NT2/D1 (cell line): ENCODE results near the gene CAMTA1.

Source experiments
- DNase-seq: peaks from one replicate; pipeline ENCODE4 v3.0.0-alpha.2; 2011; ENCODE audit warnings: low read depth, low spot score
- H3K27me3 ChIP-seq: 2 replicates; pipeline ENCODE4 v1.6.0; 2011; ENCODE audit warnings: mild to moderate bottlenecking; ENCODE audit not compliant: insufficient read length, insufficient read depth
- H3K36me3 ChIP-seq: 2 replicates; pipeline ENCODE4 v1.6.1; 2011; ENCODE audit warnings: mild to moderate bottlenecking, low read length, mixed read lengths; ENCODE audit not compliant: insufficient read depth, insufficient read length
- H3K4me1 ChIP-seq: 2 replicates; pipeline ENCODE4 v1.5.1; 2011; ENCODE audit not compliant: insufficient read depth, insufficient read length
- H3K4me3 ChIP-seq: 2 replicates; pipeline ENCODE4 v1.5.1; 2011; ENCODE audit warnings: low read depth; ENCODE audit not compliant: insufficient read length
- H3K9ac ChIP-seq: 2 replicates; pipeline ENCODE4 v1.6.0; 2011; ENCODE audit warnings: low read depth; ENCODE audit not compliant: insufficient read length
- H3K9me3 ChIP-seq: 2 replicates; pipeline ENCODE4 v1.5.1; 2011; ENCODE audit warnings: mild to moderate bottlenecking, low read length; ENCODE audit not compliant: insufficient read depth
- SUZ12 ChIP-seq: IDR thresholded peaks from 2 replicates; pipeline ENCODE4 v1.6.1; 2011; ENCODE audit not compliant: insufficient read length, insufficient read depth; ENCODE audit errors: extremely low read depth
- YY1 ChIP-seq: IDR thresholded peaks from 2 replicates; pipeline ENCODE4 v1.6.1; 2011; ENCODE audit not compliant: insufficient read length, insufficient read depth
- ZNF274 ChIP-seq: IDR thresholded peaks from 2 replicates; pipeline ENCODE4 v1.6.1; 2011; ENCODE audit warnings: mild to moderate bottlenecking, low read depth, low read length

CAMTA1 gene

GRCh38 chr1:6927626-6928025 is 142.4 kb downstream of the CAMTA1 start:
- Histone ChIP-seq H3K4me1 (peaks cover 6% of the 10 kb centered on the region), H3K36me3 (no peaks in the 10 kb centered on the region), H3K9me3 (no peaks in the 10 kb centered on the region), H3K9ac (no peak overlapping the region), H3K4me3 (no peak overlapping the region), H3K27me3 (no peaks in the 10 kb centered on the region)
- TF ChIP-seq YY1 (no peak), ZNF274 (no peak), SUZ12 (no peak)
- DNase-seq, result no peak

DNA sequence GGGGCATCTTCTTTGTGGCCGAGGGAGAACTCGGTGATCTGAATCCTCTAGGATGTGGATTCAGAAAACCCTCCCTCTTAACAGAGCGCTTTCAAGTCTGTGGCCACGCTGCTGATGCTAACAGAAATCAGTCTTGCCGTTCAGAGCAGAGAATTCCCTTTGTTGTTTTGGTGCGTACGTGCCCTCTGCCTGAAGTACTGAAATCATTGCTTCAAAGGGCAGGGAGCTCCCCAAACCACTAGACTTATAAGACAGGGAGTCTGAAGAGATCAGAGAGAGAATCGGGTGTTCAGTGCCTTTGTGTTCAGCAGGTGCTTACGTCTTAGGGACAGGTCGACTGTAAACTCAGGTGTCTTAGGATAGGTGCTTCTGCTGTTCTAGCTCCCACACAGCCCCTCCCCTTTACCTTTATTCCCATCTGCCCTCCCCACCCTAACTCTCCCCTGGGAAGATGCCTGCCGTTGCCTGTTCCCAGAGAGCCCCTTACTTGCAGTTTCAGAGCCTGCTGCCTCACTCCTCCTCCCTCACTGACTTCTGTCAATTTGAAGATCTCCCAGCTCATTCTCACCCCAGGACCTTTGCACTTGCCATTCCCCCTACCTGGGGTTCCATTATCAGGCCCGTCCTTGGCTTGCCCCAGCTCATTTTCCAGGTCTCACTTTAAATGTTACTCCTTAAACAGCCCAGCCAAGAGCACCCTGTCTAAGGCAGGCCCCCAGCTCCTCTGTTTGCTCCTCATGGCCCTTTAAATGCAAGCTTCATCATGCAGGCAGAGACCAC is 143.0 kb downstream of the CAMTA1 start:
- Histone ChIP-seq H3K4me1 (peaks cover 6% of the 10 kb centered on the region), H3K9me3 (no peaks in the 10 kb centered on the region), H3K27me3 (no peaks in the 10 kb centered on the region), H3K9ac (no peak overlapping the region), H3K4me3 (no peak overlapping the region), H3K36me3 (no peaks in the 10 kb centered on the region)
- DNase-seq, result no peak
- TF ChIP-seq ZNF274 (no peak), YY1 (no peak), SUZ12 (no peak)

GRCh38 chr1:6930732-6931300 is 145.6 kb downstream of the CAMTA1 start:
- no peak for DNase-seq
- H3K9me3 ChIP-seq, result no peaks in the 10 kb centered on the region
- no peaks in the 10 kb centered on the region for H3K27me3 ChIP-seq
- no peaks in the 10 kb centered on the region for H3K36me3 ChIP-seq
- TF ChIP-seq ZNF274 (no peak), SUZ12 (no peak), YY1 (no peak)
- no peak overlapping the region for H3K9ac ChIP-seq
- no peak overlapping the region for H3K4me3 ChIP-seq
- peaks cover 6% of the 10 kb centered on the region for H3K4me1 ChIP-seq

- H3K9ac ChIP-seq, result no peak overlapping the region
- no peak overlapping the region for H3K4me3 ChIP-seq
- DNase-seq, result no peak
- H3K9me3 ChIP-seq, result no peaks in the 10 kb centered on the region
- H3K27me3 ChIP-seq, result no peaks in the 10 kb centered on the region
- peaks cover 2% of the 10 kb centered on the region for H3K4me1 ChIP-seq
- H3K36me3 ChIP-seq, result no peaks in the 10 kb centered on the region
- no peak for TF ChIP-seq YY1
- TF ChIP-seq SUZ12, result no peak
- no peak for TF ChIP-seq ZNF274
These were observed 150.2 kb downstream of the CAMTA1 start for GRCh38 chr1:6935361-6935883.

GRCh38 chr1:6935911-6936690 is 150.8 kb downstream of the CAMTA1 start:
- Histone ChIP-seq H3K9ac (no peak overlapping the region), H3K9me3 (no peaks in the 10 kb centered on the region), H3K4me3 (no peak overlapping the region), H3K36me3 (no peaks in the 10 kb centered on the region), H3K4me1 (no peaks in the 10 kb centered on the region), H3K27me3 (no peaks in the 10 kb centered on the region)
- DNase-seq, result no peak
- no peak for TF ChIP-seq YY1
- TF ChIP-seq ZNF274, result no peak
- TF ChIP-seq SUZ12, result no peak

DNA sequence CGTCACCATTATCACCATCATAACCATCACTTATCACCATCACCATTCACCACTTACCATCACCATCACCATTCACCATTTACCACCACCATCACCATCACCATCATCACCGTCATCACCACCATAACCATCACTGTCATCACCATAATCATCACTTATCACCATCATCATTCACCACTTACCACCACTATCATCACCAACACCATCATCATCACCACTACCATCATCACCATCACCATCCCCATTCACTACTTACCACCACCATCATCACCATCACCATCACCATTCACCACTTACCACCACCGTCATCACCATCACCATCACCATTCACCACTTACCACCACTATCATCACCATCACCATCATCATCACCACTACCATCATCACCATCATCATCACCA is 151.8 kb downstream of the CAMTA1 start:
- H3K9ac ChIP-seq, result no peak overlapping the region
- no peak overlapping the region for H3K4me3 ChIP-seq
- no peaks in the 10 kb centered on the region for H3K36me3 ChIP-seq
- no peaks in the 10 kb centered on the region for H3K9me3 ChIP-seq
- H3K27me3 ChIP-seq, result no peaks in the 10 kb centered on the region
- DNase-seq, result no peak
- TF ChIP-seq SUZ12 (no peak), ZNF274 (no peak), YY1 (no peak)
- H3K4me1 ChIP-seq, result no peaks in the 10 kb centered on the region

DNA sequence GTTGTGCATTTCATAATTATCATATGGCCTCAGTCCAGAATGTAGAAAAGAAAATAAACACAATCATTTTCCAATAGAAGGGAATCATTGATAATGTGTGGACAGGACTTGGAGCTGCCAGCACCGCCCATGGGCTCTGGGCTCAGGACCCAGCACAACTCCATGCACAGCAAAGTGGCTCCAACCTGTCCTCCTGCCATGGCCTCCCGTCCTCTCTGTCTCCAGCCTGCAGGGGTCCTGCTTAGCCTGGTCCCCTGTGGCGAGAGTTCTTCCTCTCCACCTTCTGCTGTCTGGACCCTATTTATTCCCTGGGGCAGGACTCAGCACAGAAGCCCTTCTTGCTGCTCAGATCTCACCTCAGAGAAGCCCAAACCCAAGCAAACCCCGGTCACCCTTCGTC is 154.1 kb downstream of the CAMTA1 start:
- Histone ChIP-seq H3K4me1 (no peaks in the 10 kb centered on the region), H3K36me3 (no peaks in the 10 kb centered on the region), H3K9me3 (no peaks in the 10 kb centered on the region), H3K27me3 (no peaks in the 10 kb centered on the region), H3K4me3 (no peak overlapping the region), H3K9ac (no peak overlapping the region)
- TF ChIP-seq ZNF274 (no peak), SUZ12 (no peak), YY1 (no peak)
- DNase-seq, result no peak
